NCI-H82 (cell line): Measurements from ENCODE around the gene PFKFB2.
A peak's percentile ranks its signal among the peaks of the same experiment; 100 is the strongest.

Source experiments
- DNase-seq: peaks from one replicate; lab custom pipeline; 2025; lab: John Stamatoyannopoulos, UW

PFKFB2 gene

DNA sequence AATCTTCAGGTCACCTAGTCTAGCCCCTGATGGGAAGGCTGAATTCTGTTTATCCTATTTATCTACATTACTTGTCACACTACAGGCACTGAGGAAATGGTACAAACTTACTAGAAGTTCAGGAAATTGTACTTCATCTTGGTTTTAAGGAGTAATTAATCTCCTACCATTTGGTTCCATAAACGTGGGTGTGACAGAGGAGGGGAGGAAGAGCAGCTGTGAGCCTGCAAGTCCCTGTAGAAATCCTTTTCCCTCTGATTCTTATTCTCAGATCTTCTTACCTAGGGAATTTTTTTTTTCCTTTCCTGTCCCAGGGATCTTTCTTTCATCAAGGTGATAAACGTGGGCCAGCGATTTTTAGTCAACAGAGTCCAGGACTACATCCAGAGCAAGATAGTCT lies 14.1 kb downstream of the PFKFB2 start:
- DNase-seq = no peak

DNA sequence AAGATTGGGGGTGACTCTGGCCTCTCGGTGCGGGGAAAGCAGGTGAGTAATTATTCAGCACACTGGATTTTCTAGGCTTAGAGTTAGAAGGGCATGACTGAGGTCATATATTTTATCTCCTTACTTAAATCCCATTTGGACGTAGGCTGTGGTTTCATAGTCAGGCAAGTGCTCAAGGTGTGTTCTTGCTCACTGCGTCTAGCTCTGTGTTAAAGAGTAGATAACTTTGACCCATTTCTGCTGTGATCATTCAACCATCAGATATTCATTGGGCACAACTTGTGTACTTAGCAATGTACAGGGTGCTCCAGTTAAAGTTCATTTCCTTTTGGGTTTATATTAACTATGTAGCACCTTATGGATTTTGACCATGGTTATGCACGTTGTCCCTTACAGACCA lies 14.6 kb downstream of the PFKFB2 start:
- DNase-seq = peak; percentile 51

DNA sequence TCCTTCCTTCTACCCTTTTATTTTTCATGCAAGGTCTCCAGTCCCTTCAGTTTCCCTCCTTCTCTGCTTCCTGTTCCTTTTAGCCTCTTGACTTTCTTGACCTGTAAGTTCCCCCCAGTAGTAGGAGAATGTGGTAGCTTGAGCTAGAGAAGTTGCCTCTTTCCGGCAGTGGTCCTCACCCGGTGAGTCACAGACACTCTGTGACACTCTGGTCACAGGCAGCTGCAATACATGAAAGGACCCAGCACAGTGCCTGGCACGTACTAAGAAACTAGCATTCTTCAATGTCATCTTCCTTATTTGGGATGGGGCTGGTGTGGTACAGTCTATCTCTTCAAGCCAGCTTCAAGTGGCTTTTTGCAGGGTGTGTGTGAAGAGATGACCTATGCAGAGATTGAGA lies 16.0 kb downstream of the PFKFB2 start:
- no peak for DNase-seq

DNA sequence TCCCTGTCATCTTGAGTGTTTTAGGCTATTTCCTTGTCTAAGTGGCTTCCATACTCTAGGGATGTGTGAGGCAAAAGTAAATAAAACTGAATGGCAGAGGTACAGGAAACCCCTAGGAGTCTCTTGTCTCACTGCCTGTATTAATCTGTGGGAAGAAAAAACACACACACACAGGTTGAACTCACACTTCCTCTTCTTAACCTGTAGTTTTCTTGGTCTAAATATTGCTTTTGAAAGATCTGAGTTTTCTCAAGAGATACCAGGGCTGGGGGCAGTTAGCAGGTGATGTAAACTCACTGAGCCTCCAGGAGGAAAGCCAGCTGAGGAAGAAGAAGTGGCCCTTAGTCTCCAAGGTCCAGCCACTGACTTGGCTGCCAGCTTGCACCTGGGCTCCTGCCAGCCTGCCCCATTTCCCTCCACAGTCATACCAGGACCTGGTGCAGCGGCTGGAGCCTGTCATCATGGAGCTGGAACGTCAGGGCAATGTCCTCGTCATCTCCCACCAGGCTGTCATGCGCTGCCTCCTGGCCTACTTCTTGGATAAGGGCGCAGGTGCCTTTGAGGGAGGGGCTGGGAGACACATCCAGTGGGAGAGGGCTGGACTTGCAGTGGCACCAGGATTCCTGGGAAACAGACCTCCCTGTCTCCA lies 16.9 kb downstream of the PFKFB2 start:
- DNase-seq = no peak

DNA sequence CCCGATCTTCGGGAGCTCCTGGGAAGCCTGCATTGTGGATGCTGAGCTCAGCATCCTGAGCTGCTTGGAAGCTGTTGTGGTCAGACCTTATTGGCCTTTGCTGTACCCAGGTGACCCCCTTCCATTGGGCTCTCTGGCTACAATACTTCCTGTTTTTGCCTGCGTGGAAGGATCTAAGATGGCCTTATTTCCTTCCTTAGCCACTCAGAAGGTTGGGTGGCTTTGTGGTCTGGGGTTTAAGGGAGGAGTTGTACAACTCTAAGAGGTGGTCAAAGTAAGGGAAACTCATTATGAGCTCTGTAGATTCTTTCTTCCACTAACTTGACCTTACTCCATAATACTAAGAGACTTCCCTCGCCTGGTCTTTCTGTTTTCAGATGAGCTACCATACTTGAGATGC lies 17.7 kb downstream of the PFKFB2 start:
- DNase-seq = no peak

DNA sequence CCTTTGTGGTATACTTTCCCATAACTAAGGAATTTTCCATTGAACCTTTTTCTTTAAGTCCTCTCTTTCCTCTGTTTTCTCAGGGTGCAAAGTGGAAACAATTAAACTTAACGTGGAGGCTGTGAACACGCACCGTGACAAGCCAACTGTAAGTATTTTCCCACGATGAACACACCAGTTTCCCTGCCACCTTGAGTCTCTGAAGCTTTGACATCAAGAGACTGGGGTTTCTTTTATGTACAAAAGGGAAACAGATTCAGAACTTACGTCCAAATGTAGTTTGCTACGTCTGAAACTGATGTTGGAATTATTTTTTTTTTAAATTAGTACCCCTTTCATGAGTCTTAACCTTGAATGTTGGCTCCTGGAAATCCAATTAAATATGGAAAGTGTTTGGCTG lies 18.4 kb downstream of the PFKFB2 start:
- DNase-seq = no peak

DNA sequence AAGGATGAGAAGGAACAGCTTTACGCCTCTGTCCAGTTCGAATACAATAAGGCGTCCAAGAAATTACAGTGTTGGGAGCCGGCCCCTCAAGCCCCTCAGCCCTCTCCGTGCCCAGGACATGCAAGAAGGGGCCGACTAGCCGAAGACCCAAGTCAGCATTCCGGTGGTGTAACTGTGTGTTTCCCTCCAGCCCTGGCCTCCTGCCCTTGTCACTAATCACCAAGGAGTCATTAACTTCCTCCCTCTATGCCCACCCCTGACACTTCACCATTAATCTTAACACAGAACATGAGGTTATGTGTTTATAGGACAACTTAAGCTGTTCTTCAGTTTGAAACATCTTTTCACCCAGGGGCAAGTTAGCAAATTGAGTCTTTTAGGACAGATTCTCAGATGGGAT lies 19.2 kb downstream of the PFKFB2 start:
- no peak for DNase-seq

DNA sequence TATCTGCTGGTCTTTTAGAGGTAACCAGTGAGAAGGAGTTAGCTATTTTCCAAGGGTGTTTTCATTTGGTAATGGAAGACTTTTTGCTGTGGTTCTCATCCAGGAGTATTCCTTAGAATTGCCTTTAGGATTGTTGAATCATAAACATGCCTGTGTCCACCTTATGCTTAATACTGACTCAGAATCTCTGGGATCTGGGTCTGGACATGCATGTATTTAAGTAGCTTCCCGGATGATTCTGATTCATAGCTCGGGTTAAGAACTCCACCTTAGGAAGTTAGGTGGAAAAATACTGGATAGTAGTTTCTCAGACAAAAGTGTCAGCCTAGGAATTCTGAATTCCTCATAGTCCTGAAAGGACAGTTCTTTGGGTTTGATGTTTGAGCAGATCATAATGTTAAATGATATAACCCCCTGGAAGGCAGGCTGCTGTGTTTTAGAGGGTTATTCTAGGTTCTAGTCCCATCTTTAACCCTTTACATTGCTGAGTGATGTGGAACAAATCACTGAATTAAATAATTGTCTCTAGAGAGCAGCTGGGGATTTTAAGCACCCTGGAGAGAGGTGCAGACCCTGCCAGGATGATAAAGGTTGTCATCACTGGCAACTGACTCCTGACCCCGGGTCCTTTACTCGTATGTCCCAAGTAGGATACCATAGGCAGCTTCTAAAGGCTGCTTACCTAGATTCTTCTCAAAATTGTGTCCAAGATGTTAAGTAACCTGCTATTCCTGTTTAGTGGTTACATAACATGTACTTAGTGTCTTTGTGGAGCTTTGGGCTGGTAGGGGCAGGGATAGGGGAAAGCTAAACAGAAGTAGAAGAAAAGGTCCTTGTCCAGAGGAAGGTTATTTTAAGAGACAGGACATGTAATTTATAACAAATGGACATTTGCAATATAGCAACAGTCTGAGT lies 21.1 kb downstream of the PFKFB2 start:
- DNase-seq = no peak

DNA sequence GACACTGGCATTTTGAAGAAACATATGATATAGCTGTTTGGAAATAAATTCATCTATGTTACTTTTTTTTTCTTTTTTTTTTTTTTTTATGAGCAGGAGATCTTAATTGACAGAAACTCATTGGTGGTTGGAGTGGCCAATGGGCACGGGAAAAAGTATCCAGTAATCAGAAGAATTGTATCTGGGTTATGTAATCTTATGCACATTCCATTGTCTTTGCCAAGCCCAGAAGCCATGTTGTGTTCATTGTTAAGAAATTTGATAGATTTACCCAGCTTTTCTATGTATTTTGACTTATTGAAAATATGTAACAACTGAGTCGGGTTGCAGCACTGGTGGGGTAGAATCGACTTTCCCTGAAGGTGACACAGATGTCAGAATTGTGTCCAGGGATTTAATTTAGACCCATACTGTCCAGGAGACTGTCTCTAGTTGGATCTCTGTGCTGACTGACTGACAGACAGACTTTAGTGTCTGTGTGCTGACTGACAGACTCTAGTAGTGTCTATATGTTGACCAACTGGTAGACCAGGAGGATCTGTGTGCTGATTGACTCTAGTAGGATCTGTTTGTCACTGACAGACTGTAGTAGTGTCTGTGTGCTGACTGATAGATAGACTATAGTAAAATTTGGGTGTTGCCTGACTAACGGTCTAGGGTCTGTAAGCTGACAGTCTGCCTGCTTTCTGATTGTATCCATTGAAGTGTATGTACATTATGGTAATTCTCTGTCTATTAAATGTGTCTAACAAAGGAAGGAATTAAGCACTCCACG lies 23.3 kb downstream of the PFKFB2 start:
- DNase-seq = no peak

DNA sequence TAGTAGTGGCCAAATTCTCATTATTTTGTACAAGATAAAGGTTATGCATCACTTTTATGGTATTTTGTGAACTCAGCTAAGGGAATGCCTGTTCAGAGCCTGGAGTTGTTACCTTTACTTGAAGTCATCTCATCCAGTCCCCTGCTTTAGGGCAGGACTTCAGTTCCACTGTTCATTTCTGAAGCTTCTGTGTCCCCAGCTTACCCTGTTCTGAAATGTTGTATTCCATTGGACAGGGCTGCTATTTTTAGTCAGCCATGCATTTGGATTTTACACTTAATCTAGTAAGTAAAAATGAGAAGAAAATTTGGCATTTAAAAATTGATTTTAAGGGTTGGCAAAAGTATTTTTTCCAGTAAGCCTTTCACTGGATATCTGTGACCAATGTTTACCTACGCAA lies 23.9 kb downstream of the PFKFB2 start:
- DNase-seq = no peak

DNA sequence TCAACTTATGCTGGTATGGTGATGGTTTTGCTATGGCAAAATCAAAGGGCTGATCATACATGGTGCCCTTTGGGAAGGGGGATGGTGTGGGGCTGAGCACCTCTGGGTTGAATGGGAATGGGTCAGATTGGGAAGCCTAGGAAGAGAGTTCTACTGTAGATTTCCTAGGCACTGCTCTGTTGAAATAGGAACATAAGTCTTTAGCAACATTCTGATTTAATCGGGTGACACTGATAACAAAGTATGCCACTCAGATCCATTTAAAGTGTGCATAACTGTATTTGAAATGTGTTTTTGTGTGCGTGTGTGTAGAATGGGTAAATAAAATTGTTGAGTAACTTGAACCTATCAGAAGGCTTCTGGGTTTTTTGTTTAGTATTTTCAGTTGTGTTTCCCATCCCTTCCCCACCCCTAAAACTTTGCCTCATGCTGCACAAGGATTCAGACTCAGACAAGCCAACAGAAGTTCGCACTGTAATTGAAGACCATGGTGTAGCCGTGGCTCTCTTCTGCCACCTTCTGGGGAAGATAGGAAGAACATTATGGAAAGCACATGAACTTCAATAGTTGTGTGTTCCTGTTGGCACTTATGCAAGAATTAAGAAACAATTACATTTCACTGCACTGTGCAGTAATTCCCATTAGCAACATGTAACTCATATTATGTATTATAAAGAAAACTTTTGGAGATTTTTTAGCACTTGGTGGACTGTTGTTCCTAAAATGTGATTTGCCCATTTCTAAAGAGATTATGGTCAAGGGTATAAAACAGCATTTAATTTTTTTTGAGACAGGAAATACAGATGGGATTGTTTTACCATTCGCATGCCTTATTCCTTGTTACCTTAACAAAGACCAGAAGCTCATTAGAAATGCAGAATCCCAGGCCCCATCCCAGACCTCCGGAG lies 24.6 kb downstream of the PFKFB2 start:
- peak; percentile 83 for DNase-seq

DNA sequence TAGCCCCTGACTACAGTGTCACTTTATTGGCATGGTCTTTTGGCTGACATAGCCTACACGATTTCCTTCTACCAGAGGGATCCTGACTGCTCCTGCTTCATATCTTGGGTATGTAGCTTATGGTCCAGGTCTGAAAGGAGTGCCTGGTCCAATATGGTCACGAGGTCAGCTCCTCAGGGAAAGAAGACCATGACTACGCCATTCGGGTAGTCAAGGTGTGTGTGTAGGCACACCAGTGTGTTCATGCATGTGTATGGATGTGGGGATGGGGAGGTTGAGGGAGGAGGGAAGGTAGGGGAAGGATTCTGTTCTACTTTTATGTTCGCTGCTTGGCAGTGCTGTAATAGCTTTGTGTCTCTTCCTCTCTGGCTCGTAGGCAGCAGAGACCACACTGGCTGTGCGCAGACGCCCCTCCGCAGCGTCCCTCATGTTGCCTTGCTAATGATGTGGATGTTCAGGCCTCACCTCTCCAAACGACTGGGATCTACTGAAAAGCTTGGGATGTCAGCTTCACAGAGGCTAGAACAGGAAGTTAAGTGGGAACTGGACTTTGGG lies 25.6 kb downstream of the PFKFB2 start:
- DNase-seq = no peak

DNA sequence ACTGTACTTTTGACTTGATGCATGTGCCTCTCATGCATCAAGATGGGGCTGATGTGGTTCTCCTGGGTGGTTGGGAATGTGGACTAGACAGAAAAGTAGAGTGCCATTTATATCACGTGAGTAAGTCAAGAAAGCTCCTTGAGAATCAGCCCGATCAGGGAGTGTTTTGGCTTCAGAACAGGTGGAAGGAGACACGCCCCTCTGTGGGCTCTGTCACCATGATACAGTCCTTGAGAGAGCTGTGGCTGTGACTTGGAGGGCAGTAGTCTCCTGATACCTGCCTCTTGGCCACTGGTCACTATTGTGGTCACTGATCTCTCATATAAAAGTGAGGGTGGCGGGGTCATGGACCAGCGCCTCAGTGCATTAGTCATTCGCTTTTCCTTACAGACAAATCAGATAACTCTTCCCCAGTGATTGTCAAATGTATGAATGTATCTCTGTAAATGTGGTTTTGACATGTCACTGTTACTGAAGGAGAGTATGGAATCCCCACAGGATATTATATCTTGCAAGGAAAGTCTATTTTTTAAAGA lies 26.7 kb downstream of the PFKFB2 start:
- no peak for DNase-seq

DNA sequence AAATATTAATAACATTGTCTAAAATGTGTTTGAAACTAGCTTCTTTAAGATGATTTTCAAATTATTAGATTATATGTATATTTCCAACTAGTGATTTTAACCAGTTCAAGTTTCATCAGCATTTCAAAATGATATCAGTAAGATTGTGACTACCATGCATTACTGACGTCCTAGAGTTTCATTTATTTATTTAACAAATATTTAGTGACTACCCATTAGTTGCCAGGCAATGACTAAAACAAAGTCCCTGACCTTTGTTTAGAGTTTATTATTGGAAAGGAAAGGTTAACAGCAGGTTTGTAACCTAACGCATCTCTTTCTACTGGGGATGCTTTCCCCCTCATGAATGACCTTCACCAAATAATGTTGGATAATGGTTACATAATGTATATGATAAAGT lies 28.0 kb downstream of the PFKFB2 start:
- no peak for DNase-seq

DNA sequence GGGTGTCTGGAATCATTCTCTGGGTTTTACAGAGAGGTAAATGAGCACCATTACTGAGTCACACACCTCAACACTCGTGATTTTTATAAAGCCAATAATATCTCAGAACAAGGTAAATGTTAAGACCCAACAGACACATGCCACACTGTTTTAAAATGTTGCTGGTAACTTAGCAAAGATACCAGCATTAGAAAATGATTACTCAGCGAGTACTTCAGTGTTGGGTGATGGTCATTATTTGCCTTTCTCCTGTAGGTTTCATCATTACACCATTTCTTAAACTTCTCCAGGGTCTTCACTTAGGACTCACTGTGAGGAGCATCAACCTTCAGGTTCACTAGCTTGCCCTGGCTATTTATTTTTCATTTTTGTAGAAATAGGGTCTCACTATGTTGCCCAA lies 28.7 kb downstream of the PFKFB2 start:
- DNase-seq = no peak

DNA sequence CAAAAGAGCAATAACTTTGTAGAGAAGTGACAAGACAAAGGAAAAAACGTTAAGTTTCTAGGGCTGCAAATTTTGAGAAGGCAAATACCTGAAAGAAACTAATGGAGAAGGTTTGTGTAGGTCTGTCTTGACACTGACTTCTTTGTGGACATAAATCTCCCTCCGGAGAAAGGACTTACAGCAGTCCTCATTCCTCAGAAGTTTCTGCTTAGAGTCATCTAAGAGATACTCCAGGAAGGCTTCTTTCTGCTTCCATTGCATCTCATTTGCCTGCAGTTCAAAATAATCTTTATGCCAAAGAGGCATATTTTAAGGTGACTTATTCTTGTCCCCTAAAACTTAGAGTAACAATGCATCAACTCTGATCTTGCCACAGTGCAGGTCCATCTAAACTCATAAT lies 31.2 kb downstream of the PFKFB2 start:
- no peak for DNase-seq

DNA sequence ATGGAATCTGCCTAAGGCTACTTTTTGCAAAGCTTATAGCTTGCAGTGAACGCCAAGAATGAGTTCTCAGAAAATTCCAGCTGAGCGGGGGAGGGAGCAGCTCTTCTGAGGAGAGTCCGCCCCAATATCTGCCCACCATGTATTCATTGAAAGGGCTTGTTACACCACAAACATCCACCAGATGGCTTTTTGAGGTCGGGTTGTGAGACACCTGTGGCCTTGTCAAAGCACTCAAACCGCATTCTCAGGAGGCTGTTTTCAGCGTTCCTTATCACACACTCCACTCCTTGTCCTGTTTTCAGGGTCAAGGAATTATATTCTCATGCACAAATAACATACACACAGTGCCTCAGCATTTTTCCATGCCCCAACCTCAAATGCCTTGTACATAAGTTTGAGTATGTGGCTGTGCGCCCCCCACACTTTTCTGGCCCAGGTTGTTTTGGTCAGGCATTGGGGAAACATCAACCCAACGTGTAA lies 31.7 kb downstream of the PFKFB2 start:
- DNase-seq = peak; percentile 86

DNA sequence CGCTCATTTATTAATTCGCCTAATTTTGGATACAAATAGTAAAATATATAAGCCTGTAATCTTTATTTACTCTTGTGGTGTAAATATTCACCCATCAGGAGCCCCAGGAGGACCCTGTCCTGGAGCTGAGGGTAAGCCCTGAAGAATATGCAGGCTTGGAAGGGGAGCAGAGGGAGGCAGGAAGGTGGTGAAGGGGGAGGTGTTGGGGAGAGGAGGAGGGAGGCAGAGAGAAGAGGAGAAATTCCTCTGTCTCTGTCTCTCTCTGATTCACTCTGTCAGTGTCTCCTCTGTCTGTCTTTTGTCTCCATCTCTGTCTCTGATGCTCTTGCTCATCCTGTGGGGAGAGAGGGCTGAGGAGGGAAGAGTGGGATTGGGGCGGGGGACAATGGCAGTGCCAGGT lies 32.8 kb downstream of the PFKFB2 start:
- no peak for DNase-seq

DNA sequence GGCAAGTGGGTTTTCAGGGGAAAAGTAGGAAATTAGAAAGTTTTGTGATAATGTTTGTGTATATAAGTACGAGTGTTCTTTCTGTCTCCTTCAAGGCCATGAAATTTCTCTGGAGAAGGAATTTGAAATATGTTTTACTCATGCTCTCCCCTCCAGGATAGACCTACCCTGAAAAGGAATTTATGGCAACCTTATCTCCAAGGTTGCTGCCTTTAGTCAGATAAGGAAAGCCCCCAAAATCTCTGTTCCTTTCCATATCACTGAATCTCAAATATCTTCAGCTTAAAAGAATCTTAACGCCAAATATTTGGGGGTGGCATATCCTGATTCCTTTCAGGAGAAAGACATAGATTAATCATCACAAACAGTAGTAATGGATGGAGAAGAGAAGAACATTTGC lies 35.1 kb downstream of the PFKFB2 start:
- no peak for DNase-seq

DNA sequence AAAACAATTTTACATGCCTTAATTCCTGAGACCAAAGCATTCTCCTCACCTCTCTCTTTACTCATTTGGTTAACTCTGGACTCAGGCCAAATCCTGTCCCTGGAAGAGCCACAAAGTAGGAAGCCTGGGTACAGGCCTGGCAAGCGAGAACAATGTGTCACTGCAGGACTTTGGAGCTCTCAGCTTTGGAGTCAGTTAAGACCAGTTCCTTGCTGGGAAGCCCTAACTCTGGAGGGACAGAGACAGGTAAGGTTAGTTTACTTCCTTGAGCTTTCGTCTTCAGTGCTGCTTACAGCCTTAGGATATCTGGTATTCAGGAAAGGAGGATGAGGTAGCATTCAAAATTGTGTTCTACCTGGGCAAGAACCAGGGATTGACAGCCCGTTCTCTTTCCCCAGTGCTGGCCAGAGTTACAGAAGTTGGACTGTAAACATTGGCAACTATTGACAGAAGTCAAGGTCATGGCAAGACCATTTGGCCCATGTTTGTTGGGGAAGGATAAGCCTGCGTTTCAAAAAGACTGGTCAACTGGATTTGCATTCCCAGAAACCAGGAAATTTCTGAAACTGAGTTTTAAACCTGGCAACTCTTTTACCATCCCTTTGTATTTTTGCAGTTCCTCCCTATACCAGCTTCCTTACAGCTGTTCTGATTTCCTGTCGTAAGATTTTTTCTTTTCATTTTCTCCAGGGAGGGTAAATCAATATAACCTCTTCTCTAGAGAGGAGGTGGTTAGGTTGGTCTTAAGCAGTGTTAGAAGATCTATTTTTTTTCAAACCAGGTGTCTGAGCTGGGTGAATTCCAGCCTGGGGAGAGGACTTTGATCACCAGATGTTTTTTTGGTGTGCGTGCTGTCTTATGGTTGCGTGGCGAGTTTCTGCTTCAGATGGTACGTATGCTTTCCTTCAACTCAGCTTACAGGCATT lies 35.9 kb downstream of the PFKFB2 start, which contains the start of gene C4BPB:
TSS of gene C4BPB (plus strand) at position 160 of the 926 bp plus-strand sequence. CDS start at position 832, 672 bp downstream.
- DNase-seq = no peak
